GM12891 (cell line): ENCODE measurements around the gene CELA3A.

Experiments used
- PAX5 ChIP-seq: IDR thresholded peaks from 2 replicates; pipeline ENCODE4 v1.6.1; 2011; ENCODE audit warnings: low read length, moderate library complexity, mild to moderate bottlenecking; ENCODE audit not compliant: insufficient read depth, severe bottlenecking
- POLR2A ChIP-seq: IDR thresholded peaks from 2 replicates; pipeline ENCODE4 v1.6.1; 2011; ENCODE audit warnings: low read depth, low read length, control low read depth
- POLR2AphosphoS5 ChIP-seq: IDR thresholded peaks from 2 replicates; pipeline ENCODE4 v1.6.1; 2011; ENCODE audit warnings: low read depth, low read length, control low read depth
- SPI1 ChIP-seq: IDR thresholded peaks from 2 replicates; pipeline ENCODE4 v1.6.1; 2011; ENCODE audit warnings: low read depth, low read length, control low read depth

- no peak for TF ChIP-seq POLR2AphosphoS5
- no peak for TF ChIP-seq POLR2A
- TF ChIP-seq PAX5: no peak
- TF ChIP-seq SPI1: no peak
Observed at GRCh38 chr1:22044690-22045420, 43.4 kb downstream of the CELA3A start.
